OCI-LY1 (cell line): ENCODE measurements around the gene SYT7.

Experiments used
- H2AFZ ChIP-seq: fragments of 200-600 bp; sonication (generic), shearing (Covaris generic); 2 replicates; pipeline ENCODE4 v1.6.0; 2014; ENCODE audit warnings: antibody characterized with exemption, mild to moderate bottlenecking, low read length
- H3F3A ChIP-seq: fragments of 200-600 bp; sonication (generic), shearing (Covaris generic); 2 replicates; pipeline ENCODE4 v1.6.0; 2014; ENCODE audit warnings: mild to moderate bottlenecking, antibody characterized with exemption, low read length, moderate library complexity; ENCODE audit not compliant: insufficient read depth
- H3K27ac ChIP-seq: fragments of 200-600 bp; sonication (generic); 2 replicates; pipeline ENCODE4 v1.5.1; 2014; ENCODE audit warnings: low read length, mixed run types, mild to moderate bottlenecking, low read depth; ENCODE audit not compliant: poor library complexity, severe bottlenecking
- H3K27me3 ChIP-seq: fragments of 200-600 bp; sonication (generic); 2 replicates; pipeline ENCODE4 v1.6.0; 2014; ENCODE audit warnings: antibody characterized with exemption, mild to moderate bottlenecking, low read length, moderate library complexity; ENCODE audit not compliant: insufficient read depth
- H3K36me3 ChIP-seq: fragments of 200-600 bp; sonication (generic); 2 replicates; pipeline ENCODE4 v1.6.1; 2014; ENCODE audit warnings: mild to moderate bottlenecking, antibody characterized with exemption, low read length, moderate library complexity, mixed read lengths; ENCODE audit not compliant: insufficient read depth
- H3K4me1 ChIP-seq: fragments of 200-600 bp; sonication (generic); 2 replicates; pipeline ENCODE4 v1.5.1; 2014; ENCODE audit warnings: mild to moderate bottlenecking, low read length, moderate library complexity; ENCODE audit not compliant: insufficient read depth, severe bottlenecking
- H3K4me2 ChIP-seq: fragments of 200-600 bp; sonication (generic), shearing (Covaris generic); 2 replicates; pipeline ENCODE4 v1.6.1; 2014; ENCODE audit warnings: low read length
- H3K4me3 ChIP-seq: fragments of 200-600 bp; sonication (generic); 2 replicates; pipeline ENCODE4 v1.5.1; 2014; ENCODE audit warnings: low read length, low read depth, mild to moderate bottlenecking, mixed read lengths; ENCODE audit not compliant: poor library complexity, severe bottlenecking
- H3K79me2 ChIP-seq: fragments of 200-600 bp; shearing (Covaris generic); 2 replicates; pipeline ENCODE4 v1.6.1; 2016; ENCODE audit warnings: mixed run types, low read length, mixed read lengths; ENCODE audit not compliant: insufficient read depth
- H3K9ac ChIP-seq: fragments of 200-600 bp; sonication (generic), shearing (Covaris generic); 2 replicates; pipeline ENCODE4 v1.6.1; 2014; ENCODE audit warnings: mild to moderate bottlenecking, low read length, mixed read lengths
- H3K9me2 ChIP-seq: fragments of 200-600 bp; sonication (generic), shearing (Covaris generic); 2 replicates; pipeline ENCODE4 v1.6.1; 2014; ENCODE audit warnings: low read depth, mild to moderate bottlenecking, low read length, mixed read lengths
- H3K9me3 ChIP-seq: fragments of 200-600 bp; shearing (Covaris generic); 2 replicates; pipeline ENCODE4 v1.6.1; 2014; ENCODE audit warnings: low read length, mixed read lengths
- H4K20me1 ChIP-seq: fragments of 200-600 bp; sonication (generic), shearing (Covaris generic); 2 replicates; pipeline ENCODE4 v1.6.0; 2016; ENCODE audit warnings: mild to moderate bottlenecking, low read length; ENCODE audit not compliant: insufficient read depth
- EZH2 ChIP-seq: fragments of 200-600 bp; sonication (generic), shearing (Covaris generic); IDR thresholded peaks from 2 replicates; pipeline ENCODE4 v1.8.0; 2017; ENCODE audit warnings: borderline replicate concordance, mixed run types, mild to moderate bottlenecking, antibody characterized with exemption, low read length, moderate library complexity, mixed read lengths
- TF ChIP-seq, protein P1 (sequence below): fragments of 200-600 bp; sonication (generic), shearing (Covaris generic); IDR thresholded peaks from 2 replicates; pipeline ENCODE4 v1.5.1; 2017; ENCODE audit warnings: mild to moderate bottlenecking, antibody characterized with exemption, low read length, moderate library complexity, mixed read lengths

Gene SYT7

DNA sequence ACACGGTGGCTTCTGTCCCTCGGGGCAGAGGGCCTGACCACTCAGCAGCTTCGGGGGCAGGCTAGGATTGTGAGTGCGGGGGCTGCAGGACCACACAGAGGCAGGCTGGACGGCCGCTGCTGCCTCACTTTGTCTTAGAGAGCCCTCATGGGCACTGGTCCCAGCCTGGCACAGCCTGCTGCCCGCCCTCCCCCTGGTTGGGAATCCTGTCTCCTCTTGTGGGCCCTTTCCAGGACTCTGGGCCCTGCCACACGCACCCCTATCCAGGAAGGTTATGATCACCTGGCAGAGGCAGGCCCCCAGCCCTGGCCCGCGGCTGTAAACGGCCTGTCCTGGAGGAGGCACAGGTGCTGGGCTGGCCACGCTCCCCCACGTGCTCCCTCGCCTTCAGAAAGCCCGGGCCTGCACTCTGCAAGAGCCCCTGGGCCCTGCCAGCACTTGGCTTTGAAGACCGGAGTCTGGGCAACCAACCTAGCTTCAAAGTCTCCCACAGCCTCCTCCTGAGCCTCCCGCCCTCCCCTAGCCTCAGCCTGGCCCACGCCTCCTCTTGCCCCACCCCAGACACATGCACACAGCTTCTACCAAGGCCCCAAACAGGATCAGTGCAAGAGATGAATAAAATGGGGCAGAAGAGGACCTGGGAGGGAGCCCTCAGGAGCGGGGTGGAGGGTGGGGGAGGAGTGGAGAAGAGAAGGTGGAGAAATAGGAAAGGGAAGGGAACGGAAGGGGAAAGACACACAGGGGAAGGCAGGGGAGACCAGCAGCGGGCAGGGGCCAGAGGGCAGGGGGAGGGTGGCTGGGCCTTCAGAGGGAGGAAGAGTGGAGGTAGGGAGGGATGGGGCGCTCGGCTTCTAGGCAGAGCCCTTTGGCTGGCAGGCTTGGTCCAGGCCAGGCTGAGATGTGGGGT is 31.0 kb downstream of the SYT7 start:
- Histone ChIP-seq H3K27ac (no peak overlapping the region), H3K4me3 (no peak overlapping the region), H3K9me2 (no peaks in the 10 kb centered on the region), H3K36me3 (no peaks in the 10 kb centered on the region), H3K9ac (no peak overlapping the region), H4K20me1 (no peaks in the 10 kb centered on the region), H3K79me2 (no peaks in the 10 kb centered on the region), H3K4me1 (no peaks in the 10 kb centered on the region), H2AFZ (no peak overlapping the region), H3K9me3 (no peaks in the 10 kb centered on the region), H3K27me3 (0 out of 2 replicates have a peak, but pooled peaks cover 3% of the 10 kb centered on the region), H3F3A (no peaks in the 10 kb centered on the region), H3K4me2 (no peak overlapping the region)
- no peak for TF ChIP-seq EZH2
- TF ChIP-seq, protein P1, sequence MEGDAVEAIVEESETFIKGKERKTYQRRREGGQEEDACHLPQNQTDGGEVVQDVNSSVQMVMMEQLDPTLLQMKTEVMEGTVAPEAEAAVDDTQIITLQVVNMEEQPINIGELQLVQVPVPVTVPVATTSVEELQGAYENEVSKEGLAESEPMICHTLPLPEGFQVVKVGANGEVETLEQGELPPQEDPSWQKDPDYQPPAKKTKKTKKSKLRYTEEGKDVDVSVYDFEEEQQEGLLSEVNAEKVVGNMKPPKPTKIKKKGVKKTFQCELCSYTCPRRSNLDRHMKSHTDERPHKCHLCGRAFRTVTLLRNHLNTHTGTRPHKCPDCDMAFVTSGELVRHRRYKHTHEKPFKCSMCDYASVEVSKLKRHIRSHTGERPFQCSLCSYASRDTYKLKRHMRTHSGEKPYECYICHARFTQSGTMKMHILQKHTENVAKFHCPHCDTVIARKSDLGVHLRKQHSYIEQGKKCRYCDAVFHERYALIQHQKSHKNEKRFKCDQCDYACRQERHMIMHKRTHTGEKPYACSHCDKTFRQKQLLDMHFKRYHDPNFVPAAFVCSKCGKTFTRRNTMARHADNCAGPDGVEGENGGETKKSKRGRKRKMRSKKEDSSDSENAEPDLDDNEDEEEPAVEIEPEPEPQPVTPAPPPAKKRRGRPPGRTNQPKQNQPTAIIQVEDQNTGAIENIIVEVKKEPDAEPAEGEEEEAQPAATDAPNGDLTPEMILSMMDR, result no peak

GRCh38 chr11:61549177-61549576 is 31.7 kb downstream of the SYT7 start:
- Histone ChIP-seq H3F3A (no peaks in the 10 kb centered on the region), H3K36me3 (no peaks in the 10 kb centered on the region), H3K9me3 (no peaks in the 10 kb centered on the region), H3K9me2 (no peaks in the 10 kb centered on the region), H3K4me3 (no peak overlapping the region), H3K4me2 (no peak overlapping the region), H3K4me1 (no peaks in the 10 kb centered on the region), H3K27ac (no peak overlapping the region), H3K9ac (no peak overlapping the region), H2AFZ (no peak overlapping the region), H3K27me3 (no peaks in the 10 kb centered on the region), H3K79me2 (no peaks in the 10 kb centered on the region), H4K20me1 (no peaks in the 10 kb centered on the region)
- TF ChIP-seq EZH2, result no peak

DNA sequence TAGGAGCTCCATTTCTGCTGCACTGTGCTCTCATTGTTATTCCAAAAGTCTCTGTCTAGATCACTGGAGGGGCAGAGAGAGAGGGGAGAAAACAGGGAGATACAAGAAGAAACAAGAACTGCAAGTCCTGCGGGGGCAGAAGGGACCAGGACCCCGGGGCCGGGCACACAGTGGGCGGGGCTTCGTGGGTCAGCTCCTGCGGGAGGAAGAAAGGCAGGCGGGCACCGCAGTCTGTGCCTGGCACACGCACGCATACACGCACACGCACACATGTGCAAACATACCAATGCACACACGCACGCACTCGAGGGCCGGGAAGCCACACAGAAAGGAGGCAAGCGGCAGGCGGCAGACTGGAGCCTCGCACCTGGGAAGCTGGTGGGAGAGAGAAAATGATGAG is 33.6 kb downstream of the SYT7 start:
- TF ChIP-seq, protein P1, result no peak
- TF ChIP-seq EZH2, result no peak
- no peaks in the 10 kb centered on the region for H3F3A ChIP-seq
- H3K4me1 ChIP-seq, result no peaks in the 10 kb centered on the region
- H3K27me3 ChIP-seq, result no peaks in the 10 kb centered on the region
- H3K9me2 ChIP-seq, result no peaks in the 10 kb centered on the region
- no peaks in the 10 kb centered on the region for H3K9me3 ChIP-seq
- no peaks in the 10 kb centered on the region for H4K20me1 ChIP-seq
- no peak overlapping the region for H3K4me2 ChIP-seq
- H3K9ac ChIP-seq, result no peak overlapping the region
- H3K27ac ChIP-seq, result no peak overlapping the region
- H3K36me3 ChIP-seq, result no peaks in the 10 kb centered on the region
- H3K79me2 ChIP-seq, result no peaks in the 10 kb centered on the region
- H3K4me3 ChIP-seq, result no peak overlapping the region
- H2AFZ ChIP-seq, result no peak overlapping the region
